ENCODE data around the gene SMYD3. TPM values are rescaled to one million over a fixed set of nuclear protein-coding genes. Genes with fewer than 3 reads are reported as not detected.

SMYD3 gene
- total and polyA plus RNA-seq, 9 of the 15 experiments (the other 6 are each of a cell fraction or from before 2014, with no cell fraction given), result 128 to 440 (median 197) TPM

- TF ChIP-seq, protein P1, sequence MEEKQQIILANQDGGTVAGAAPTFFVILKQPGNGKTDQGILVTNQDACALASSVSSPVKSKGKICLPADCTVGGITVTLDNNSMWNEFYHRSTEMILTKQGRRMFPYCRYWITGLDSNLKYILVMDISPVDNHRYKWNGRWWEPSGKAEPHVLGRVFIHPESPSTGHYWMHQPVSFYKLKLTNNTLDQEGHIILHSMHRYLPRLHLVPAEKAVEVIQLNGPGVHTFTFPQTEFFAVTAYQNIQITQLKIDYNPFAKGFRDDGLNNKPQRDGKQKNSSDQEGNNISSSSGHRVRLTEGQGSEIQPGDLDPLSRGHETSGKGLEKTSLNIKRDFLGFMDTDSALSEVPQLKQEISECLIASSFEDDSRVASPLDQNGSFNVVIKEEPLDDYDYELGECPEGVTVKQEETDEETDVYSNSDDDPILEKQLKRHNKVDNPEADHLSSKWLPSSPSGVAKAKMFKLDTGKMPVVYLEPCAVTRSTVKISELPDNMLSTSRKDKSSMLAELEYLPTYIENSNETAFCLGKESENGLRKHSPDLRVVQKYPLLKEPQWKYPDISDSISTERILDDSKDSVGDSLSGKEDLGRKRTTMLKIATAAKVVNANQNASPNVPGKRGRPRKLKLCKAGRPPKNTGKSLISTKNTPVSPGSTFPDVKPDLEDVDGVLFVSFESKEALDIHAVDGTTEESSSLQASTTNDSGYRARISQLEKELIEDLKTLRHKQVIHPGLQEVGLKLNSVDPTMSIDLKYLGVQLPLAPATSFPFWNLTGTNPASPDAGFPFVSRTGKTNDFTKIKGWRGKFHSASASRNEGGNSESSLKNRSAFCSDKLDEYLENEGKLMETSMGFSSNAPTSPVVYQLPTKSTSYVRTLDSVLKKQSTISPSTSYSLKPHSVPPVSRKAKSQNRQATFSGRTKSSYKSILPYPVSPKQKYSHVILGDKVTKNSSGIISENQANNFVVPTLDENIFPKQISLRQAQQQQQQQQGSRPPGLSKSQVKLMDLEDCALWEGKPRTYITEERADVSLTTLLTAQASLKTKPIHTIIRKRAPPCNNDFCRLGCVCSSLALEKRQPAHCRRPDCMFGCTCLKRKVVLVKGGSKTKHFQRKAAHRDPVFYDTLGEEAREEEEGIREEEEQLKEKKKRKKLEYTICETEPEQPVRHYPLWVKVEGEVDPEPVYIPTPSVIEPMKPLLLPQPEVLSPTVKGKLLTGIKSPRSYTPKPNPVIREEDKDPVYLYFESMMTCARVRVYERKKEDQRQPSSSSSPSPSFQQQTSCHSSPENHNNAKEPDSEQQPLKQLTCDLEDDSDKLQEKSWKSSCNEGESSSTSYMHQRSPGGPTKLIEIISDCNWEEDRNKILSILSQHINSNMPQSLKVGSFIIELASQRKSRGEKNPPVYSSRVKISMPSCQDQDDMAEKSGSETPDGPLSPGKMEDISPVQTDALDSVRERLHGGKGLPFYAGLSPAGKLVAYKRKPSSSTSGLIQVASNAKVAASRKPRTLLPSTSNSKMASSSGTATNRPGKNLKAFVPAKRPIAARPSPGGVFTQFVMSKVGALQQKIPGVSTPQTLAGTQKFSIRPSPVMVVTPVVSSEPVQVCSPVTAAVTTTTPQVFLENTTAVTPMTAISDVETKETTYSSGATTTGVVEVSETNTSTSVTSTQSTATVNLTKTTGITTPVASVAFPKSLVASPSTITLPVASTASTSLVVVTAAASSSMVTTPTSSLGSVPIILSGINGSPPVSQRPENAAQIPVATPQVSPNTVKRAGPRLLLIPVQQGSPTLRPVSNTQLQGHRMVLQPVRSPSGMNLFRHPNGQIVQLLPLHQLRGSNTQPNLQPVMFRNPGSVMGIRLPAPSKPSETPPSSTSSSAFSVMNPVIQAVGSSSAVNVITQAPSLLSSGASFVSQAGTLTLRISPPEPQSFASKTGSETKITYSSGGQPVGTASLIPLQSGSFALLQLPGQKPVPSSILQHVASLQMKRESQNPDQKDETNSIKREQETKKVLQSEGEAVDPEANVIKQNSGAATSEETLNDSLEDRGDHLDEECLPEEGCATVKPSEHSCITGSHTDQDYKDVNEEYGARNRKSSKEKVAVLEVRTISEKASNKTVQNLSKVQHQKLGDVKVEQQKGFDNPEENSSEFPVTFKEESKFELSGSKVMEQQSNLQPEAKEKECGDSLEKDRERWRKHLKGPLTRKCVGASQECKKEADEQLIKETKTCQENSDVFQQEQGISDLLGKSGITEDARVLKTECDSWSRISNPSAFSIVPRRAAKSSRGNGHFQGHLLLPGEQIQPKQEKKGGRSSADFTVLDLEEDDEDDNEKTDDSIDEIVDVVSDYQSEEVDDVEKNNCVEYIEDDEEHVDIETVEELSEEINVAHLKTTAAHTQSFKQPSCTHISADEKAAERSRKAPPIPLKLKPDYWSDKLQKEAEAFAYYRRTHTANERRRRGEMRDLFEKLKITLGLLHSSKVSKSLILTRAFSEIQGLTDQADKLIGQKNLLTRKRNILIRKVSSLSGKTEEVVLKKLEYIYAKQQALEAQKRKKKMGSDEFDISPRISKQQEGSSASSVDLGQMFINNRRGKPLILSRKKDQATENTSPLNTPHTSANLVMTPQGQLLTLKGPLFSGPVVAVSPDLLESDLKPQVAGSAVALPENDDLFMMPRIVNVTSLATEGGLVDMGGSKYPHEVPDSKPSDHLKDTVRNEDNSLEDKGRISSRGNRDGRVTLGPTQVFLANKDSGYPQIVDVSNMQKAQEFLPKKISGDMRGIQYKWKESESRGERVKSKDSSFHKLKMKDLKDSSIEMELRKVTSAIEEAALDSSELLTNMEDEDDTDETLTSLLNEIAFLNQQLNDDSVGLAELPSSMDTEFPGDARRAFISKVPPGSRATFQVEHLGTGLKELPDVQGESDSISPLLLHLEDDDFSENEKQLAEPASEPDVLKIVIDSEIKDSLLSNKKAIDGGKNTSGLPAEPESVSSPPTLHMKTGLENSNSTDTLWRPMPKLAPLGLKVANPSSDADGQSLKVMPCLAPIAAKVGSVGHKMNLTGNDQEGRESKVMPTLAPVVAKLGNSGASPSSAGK (IDR thresholded peaks at IDR 0.05), result no peak
- TF ChIP-seq RNF2 (IDR thresholded peaks at IDR 0.05), result no peak
- TF ChIP-seq, protein P2, sequence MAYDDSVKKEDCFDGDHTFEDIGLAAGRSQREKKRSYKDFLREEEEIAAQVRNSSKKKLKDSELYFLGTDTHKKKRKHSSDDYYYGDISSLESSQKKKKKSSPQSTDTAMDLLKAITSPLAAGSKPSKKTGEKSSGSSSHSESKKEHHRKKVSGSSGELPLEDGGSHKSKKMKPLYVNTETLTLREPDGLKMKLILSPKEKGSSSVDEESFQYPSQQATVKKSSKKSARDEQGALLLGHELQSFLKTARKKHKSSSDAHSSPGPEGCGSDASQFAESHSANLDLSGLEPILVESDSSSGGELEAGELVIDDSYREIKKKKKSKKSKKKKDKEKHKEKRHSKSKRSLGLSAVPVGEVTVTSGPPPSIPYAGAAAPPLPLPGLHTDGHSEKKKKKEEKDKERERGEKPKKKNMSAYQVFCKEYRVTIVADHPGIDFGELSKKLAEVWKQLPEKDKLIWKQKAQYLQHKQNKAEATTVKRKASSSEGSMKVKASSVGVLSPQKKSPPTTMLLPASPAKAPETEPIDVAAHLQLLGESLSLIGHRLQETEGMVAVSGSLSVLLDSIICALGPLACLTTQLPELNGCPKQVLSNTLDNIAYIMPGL (CRISPR knock-in tag; IDR thresholded peaks at IDR 0.05), result no peak
Measured at GRCh38 chr1:245873068-245873467, 634.0 kb downstream of the SMYD3 start (continued).

Measured in K562 (cell line).